H1 (cell line): ENCODE results near the gene EXTL2. TPM values are rescaled to one million over a fixed set of nuclear protein-coding genes. Genes with fewer than 3 reads are reported as not detected.

Experiments used
- BACH1 ChIP-seq: IDR thresholded peaks from 2 replicates; pipeline ENCODE4 v1.6.1; 2012; ENCODE audit warnings: low read length, improper control_type of control experiment
- FOSL1 ChIP-seq: IDR thresholded peaks from 2 replicates; pipeline ENCODE4 v1.6.1; 2011; ENCODE audit warnings: mild to moderate bottlenecking, low read depth, low read length, moderate library complexity; ENCODE audit not compliant: insufficient read depth
- SIN3A ChIP-seq, 2 experiments: IDR thresholded peaks in 1 of 2; conservative IDR thresholded peaks in 1 of 2; 2 replicates each; pipeline ENCODE4 v1.6.1; 2011 to 2012; ENCODE audit warnings: low read length in 2 of 2, improper control_type of control experiment in 1 of 2, low read depth in 1 of 2, mild to moderate bottlenecking in 1 of 2
- polyA plus RNA-seq, 7 experiments: library from polyadenylated mRNA; depleted of rRNA in 3 of 7; stranded (reverse) in 5 of 7; unstranded in 2 of 7; fragments of >200 nt in 5 of 7; fragments of 200-250 nt in 2 of 7; gene quantifications; 1 replicate in 5 of 7; 2 replicates in 1 of 7; 4 replicates in 1 of 7; pipeline versions ENCODE4 v1.2.1 to v1.2.3, GENCODE V29; 2011 to 2013; ENCODE audit warnings: missing spikeins in 2 of 7, mixed read lengths in 2 of 7
- total RNA-seq: library from RNA; stranded (reverse); fragmentation: NEBNext Ultra II Directional; extraction: Animal tissue kit (Norgen Biotek cat#: 25700); gene quantifications from 2 replicates; pipeline ENCODE4 v1.2.1, GENCODE V29; 2021

The EXTL2 gene
- total and polyA plus RNA-seq, 2 of the 8 experiments (the other 6 are each of a cell fraction or from before 2014, with no cell fraction given) = 27.1 to 54.7 TPM

- TF ChIP-seq BACH1 (no peak), FOSL1 (no peak), SIN3A (conservative IDR thresholded peaks at IDR 0.05 in 1 of 2, IDR thresholded peaks at IDR 0.05 in 1 of 2; ENCODE audit: low read depth in 1 of 2, low read length in 2 of 2) (no peak)
These were observed 20.2 kb downstream of the EXTL2 start (continued) for GRCh38 chr1:100874433-100874832.
